Measurements from ENCODE around the gene MESP1. TPM values are rescaled to one million over a fixed set of nuclear protein-coding genes. Genes with fewer than 3 reads are reported as not detected.

MESP1 gene
- total RNA-seq, 4 donors from 2014 or later: 3.5 to 10.5 (median 6.2) TPM

DNA sequence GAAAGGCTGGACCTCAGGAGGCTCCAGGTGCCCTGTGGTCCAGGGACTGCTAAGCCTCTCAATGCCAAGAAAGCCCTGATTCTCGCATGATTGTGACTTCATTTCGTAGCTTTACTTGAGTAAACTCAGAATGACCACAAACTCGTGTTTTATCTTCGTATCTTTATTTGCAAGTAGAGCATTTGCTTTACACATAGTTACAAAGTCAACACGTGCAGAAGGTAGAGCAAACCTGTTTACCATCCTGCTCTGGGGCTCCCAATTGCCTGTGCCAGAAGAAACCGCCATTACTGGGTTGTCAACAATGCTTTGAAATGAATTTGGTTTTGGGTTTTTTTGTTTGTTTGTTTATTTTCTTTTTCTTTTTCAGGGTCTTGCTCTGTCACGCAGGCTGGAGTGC lies 5.8 kb upstream of the MESP1 start:
- H3K36me3 ChIP-seq: no peaks in the 10 kb centered on the region
- H3K4me1 ChIP-seq: peaks cover 0 to 8% (median 0%) of the 10 kb centered on the region in 4 donors
- no peak overlapping the region for H3K27ac ChIP-seq
- no peak for DNase-seq (ENCODE audit: low spot score in 2 of 2)
- H3K27me3 ChIP-seq: no peaks in the 10 kb centered on the region
- WGBS, 2 donors: 73 to 76% methylated on average over 7 of the region's 7 CpGs
- no peak for TF ChIP-seq EP300 (IDR thresholded peaks at IDR 0.05)
- H3K4me3 ChIP-seq: no peak overlapping the region
- no peaks in the 10 kb centered on the region for H3K9me3 ChIP-seq

DNA sequence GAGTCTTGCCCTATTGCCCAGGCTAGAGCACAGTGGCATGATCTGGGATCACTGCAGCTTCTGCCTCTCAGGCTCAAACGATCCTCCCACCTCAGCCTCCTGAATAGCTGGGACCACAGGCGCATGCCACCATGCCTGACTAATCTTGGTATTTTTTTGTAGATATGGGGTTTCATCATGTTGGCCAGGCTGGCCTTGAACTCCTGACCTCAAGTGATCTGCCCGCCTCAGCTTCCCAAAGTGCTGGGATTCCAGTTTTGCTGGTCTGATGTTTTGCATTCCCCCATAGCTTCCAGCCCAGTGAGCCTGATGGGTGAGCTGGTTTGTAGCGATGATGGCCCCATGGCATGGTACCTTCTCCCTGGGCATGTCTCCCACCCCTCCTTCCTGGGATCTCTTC lies 4.7 kb upstream of the MESP1 start:
- Histone ChIP-seq H3K4me3 (no peak overlapping the region), H3K27ac (no peak overlapping the region), H3K4me1 (peaks cover 0 to 9% (median 5%) of the 10 kb centered on the region in 4 donors), H3K36me3 (no peaks in the 10 kb centered on the region), H3K9me3 (no peaks in the 10 kb centered on the region), H3K27me3 (no peaks in the 10 kb centered on the region)
- 82 to 86% methylated on average over 4 of the region's 4 CpGs for WGBS, 2 donors
- TF ChIP-seq POLR2A (IDR thresholded peaks at IDR 0.05): no peak
- TF ChIP-seq, protein P1, sequence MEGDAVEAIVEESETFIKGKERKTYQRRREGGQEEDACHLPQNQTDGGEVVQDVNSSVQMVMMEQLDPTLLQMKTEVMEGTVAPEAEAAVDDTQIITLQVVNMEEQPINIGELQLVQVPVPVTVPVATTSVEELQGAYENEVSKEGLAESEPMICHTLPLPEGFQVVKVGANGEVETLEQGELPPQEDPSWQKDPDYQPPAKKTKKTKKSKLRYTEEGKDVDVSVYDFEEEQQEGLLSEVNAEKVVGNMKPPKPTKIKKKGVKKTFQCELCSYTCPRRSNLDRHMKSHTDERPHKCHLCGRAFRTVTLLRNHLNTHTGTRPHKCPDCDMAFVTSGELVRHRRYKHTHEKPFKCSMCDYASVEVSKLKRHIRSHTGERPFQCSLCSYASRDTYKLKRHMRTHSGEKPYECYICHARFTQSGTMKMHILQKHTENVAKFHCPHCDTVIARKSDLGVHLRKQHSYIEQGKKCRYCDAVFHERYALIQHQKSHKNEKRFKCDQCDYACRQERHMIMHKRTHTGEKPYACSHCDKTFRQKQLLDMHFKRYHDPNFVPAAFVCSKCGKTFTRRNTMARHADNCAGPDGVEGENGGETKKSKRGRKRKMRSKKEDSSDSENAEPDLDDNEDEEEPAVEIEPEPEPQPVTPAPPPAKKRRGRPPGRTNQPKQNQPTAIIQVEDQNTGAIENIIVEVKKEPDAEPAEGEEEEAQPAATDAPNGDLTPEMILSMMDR (IDR thresholded peaks at IDR 0.05): no peak
- no peak for TF ChIP-seq EP300 (IDR thresholded peaks at IDR 0.05)
- no peak for DNase-seq (ENCODE audit: low spot score in 2 of 2)

DNA sequence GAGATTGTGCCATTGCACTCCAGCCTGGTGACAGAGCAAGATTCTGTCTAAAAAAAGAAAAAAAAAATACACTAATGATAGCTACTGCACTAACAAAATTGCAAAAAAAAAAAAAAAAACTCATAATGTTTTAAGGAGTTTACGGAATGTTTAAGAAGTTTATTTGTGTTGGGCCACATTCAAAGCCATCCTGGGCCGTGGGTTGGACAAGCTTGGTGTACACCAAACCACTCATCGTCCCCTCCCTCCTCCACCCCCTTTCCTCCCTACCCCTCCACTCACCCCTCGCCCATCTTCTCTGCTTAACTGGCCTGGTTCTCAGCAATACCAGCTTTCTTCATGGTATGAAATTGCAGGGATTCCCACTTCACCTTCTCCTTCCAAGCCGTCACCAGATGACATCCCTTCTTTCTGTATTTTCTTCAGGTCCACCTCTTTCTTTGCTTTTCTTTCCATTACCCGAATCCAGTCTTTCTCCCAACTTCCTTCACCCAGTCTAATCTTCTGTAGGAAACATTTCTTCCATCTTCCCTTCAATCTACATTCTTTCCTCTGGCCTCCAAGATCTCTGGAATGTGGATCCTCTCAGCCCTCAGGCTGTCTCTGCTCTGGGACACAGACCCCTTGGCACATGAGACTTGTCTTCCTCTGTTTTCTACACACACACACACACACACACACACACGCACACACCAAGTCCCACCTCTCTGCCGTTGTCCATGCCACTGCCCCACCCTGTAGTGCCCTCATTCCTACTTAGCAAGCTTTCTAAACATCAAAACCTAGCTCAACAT lies 3.5 kb upstream of the MESP1 start:
- Histone ChIP-seq H3K27me3 (peaks cover 0 to 8% of the 10 kb centered on the region in 2 donors), H3K4me1 (peaks cover 0 to 17% (median 11%) of the 10 kb centered on the region in 4 donors), H3K27ac (no peak overlapping the region), H3K4me3 (no peak overlapping the region), H3K36me3 (no peaks in the 10 kb centered on the region), H3K9me3 (no peaks in the 10 kb centered on the region)
- no peak for TF ChIP-seq EP300 (IDR thresholded peaks at IDR 0.05)
- no peak for TF ChIP-seq POLR2A (IDR thresholded peaks at IDR 0.05)
- TF ChIP-seq, protein P1 (IDR thresholded peaks at IDR 0.05): no peak
- WGBS, 2 donors: 59 to 74% methylated on average over 8 of the region's 8 CpGs
- no peak for DNase-seq (ENCODE audit: low spot score in 2 of 2)

- 83 to 89% methylated on average over 7 of the region's 7 CpGs for WGBS, 2 donors
- Histone ChIP-seq H3K36me3 (no peaks in the 10 kb centered on the region), H3K4me1 (peaks cover 0 to 17% (median 11%) of the 10 kb centered on the region in 4 donors), H3K4me3 (no peak overlapping the region), H3K27ac (no peak overlapping the region), H3K27me3 (peaks cover 0 to 9% of the 10 kb centered on the region in 2 donors), H3K9me3 (no peaks in the 10 kb centered on the region)
- no peak for DNase-seq (ENCODE audit: low spot score in 2 of 2)
- TF ChIP-seq EP300 (IDR thresholded peaks at IDR 0.05) (no peak), POLR2A (IDR thresholded peaks at IDR 0.05) (no peak)
- TF ChIP-seq, protein P1 (IDR thresholded peaks at IDR 0.05): no peak
Measured at GRCh38 chr15:89753855-89754254, 2.8 kb upstream of the MESP1 start.

- DNase-seq (ENCODE audit: low spot score in 2 of 2): no peak
- TF ChIP-seq EP300 (IDR thresholded peaks at IDR 0.05) (no peak), POLR2A (IDR thresholded peaks at IDR 0.05) (no peak)
- TF ChIP-seq, protein P1 (IDR thresholded peaks at IDR 0.05): no peak
- Histone ChIP-seq H3K27ac (no peak overlapping the region), H3K36me3 (no peaks in the 10 kb centered on the region), H3K27me3 (peaks cover 0 to 25% of the 10 kb centered on the region in 2 donors), H3K9me3 (no peaks in the 10 kb centered on the region), H3K4me3 (no peak overlapping the region), H3K4me1 (peaks cover 0 to 17% (median 11%) of the 10 kb centered on the region in 4 donors)
- WGBS, 2 donors: 81 to 95% methylated on average over 5 of the region's 5 CpGs
Measured at GRCh38 chr15:89751748-89752147, 699 bp upstream of the MESP1 start.
